Activated naive CD4-positive, alpha-beta T cell treated with anti-CD3 and anti-CD28 coated beads, Interleukin-2, amount 10 ng/mL, durations not matched to agents 5 hours and 36 hours (primary cell): ENCODE data around the gene SVIP. TPM values are rescaled to one million over a fixed set of nuclear protein-coding genes. Genes with fewer than 3 reads are reported as not detected.

Experiments used
- total RNA-seq, 2 experiments: library from RNA; stranded (reverse); gene quantifications; one replicate each; pipeline ENCODE4 v1.2.3, GENCODE V29; 2021

SVIP gene
- 10 to 100 TPM; 27.0 to 29.2 TPM for total RNA-seq

GRCh38 chr11:22829231-22830081 is at the start of gene SVIP:
Gene SVIP (minus strand): TSS chr11:22829801. CDS start chr11:22829748, 53 bp downstream.

GRCh38 chr11:22860241-22860640 is 30.6 kb upstream of the SVIP start, which contains the start of gene CCDC179:
Gene CCDC179 (minus strand): TSS chr11:22860474. CDS start chr11:22860421, 53 bp downstream.

Other genes with a start within 250 kb of the SVIP start
- 10 to 100 TPM; 16.1 to 16.9 TPM for gene FANCF, start 204.0 kb downstream of the SVIP start, total RNA-seq
- gene GAS2, start 163.2 kb downstream of the SVIP start, total RNA-seq: 1 to 10 TPM; 2.2 to 2.3 TPM
- not detected for gene CCDC179, start 30.7 kb upstream of the SVIP start, total RNA-seq